22Rv1 (cell line): Measurements from ENCODE around the gene CTNND2.

ENCODE experiments used
- H3K27ac ChIP-seq: fragments of 450-650 bp; 2 replicates; pipeline ENCODE4 v1.5.1; 2017
- CTCF ChIP-seq: fragments of 450-650 bp; IDR thresholded peaks from 2 replicates; pipeline ENCODE4 v1.5.1; 2017; ENCODE audit warnings: mild to moderate bottlenecking
- ZFX ChIP-seq: fragments of 450-650 bp; IDR thresholded peaks from 2 replicates; pipeline ENCODE4 v1.6.1; 2017; ENCODE audit warnings: antibody characterized with exemption, borderline replicate concordance

The CTNND2 gene

DNA sequence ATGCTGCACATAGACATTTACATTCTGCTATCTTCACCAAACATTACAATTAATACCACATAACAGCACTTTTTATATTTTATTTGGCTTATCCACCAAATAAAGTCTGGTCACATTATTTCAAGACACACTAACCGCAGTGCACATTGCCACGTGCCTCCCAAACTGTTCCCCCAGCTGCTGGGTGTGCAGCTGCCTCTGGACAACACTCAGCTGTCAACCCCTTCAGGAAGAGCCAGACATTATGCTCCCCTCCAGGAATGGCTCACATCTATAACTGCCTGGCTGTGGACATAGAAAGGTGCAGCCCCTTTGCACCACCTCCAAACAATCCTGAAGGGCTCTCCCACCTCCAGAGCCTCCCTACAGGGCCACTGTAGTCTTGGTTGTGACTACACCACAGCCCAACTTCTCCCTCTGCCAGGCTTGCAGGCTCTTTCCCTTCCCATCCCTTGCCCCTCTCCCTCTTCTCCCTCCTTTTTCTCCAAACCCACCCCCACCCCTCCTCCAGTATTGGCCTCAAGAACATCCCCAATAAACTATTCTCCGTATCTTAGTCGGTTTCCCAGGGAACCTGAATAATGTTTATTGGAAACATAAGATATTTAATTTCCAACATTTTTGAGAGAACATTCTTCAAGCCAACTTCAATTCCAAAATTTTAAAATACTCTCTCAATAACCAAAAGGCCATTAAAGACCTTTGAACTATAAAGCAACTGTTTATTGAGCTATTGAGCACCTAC lies 372.3 kb downstream of the CTNND2 start:
- H3K27ac ChIP-seq, result no peak overlapping the region
- no peak for TF ChIP-seq CTCF

DNA sequence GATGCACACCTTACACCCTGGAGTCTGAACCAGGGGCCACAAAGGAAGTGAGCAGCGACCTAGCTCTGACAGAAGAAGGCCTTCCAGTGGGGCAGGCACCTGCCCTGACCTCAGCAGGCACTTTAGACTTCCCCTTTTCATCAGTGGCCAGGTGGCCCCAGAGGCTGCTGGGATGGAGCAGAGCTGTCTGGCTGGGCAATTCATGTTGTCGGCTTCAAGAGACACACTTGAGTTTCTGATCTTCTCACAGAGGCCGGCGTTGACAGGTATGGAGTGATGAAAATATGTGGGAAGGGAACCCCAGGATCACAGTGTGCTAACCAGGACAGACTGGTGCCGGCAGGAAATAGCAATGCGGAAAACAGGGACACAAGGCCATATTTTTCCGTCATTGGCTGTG lies 375.5 kb downstream of the CTNND2 start:
- no peak overlapping the region for H3K27ac ChIP-seq
- no peak for TF ChIP-seq CTCF
- TF ChIP-seq ZFX, result no peak

GRCh38 chr5:11527652-11528349 lies 376.4 kb downstream of the CTNND2 start:
- H3K27ac ChIP-seq, result no peak overlapping the region

GRCh38 chr5:11525020-11525419 lies 379.2 kb downstream of the CTNND2 start:
- no peak for TF ChIP-seq CTCF
- TF ChIP-seq ZFX, result no peak
- no peak overlapping the region for H3K27ac ChIP-seq

More at GRCh38 chr5:11527652-11528349, 376.4 kb downstream of the CTNND2 start:
- TF ChIP-seq CTCF (no peak), ZFX (no peak)

DNA sequence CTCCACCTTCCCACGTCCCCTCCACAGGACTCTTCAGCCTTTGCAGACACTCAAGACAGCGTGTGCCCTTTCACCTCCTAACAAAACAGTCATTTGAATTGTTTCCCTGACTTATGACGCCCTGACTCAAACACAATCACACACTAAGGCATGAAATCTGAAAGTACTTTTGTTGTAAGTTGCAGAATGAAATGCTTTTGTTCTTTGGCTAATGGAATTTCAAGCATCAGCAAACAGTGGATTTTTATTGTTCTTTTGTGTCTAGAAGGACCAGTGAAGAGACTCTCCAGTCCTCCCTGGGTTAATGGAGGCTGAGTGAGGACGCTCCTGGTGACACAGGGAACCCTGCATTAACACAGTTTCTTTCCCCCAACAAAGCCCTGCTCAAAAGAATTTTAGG lies 380.1 kb downstream of the CTNND2 start:
- TF ChIP-seq ZFX (no peak), CTCF (no peak)

GRCh38 chr5:11522796-11523195 lies 381.4 kb downstream of the CTNND2 start:
- H3K27ac ChIP-seq, result no peak overlapping the region
- TF ChIP-seq ZFX (no peak), CTCF (no peak)

More for the DNA sequence above, 380.1 kb downstream of the CTNND2 start:
- no peak overlapping the region for H3K27ac ChIP-seq
